ENCODE measurements around the gene OSGEP. TPM values are rescaled to one million over a fixed set of nuclear protein-coding genes. Genes with fewer than 3 reads are reported as not detected.
A peak's percentile ranks its signal among the peaks of the same experiment; 100 is the strongest.

Gene OSGEP
- total RNA-seq, 1 donor from 2014 or later = 60.9 TPM

DNA sequence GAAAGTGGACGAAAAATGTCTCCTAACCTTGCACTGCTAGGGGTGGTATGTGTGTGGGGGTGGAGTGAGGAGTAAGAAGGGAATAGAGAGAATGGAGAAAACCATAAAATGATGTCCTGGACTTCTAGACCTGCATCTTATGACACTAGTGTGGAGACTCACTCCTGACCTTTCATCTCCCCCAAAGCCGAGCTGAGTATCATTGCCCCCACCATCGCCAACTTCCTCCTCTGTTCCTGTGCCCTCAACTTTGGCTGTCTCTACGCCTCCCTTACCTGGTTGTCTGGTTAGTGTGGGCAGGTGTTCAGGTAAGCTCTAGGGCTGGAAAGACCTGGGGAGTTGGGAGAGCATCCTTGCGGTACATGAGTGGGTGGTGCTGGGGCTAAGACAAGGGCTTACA lies 14.1 kb downstream of the OSGEP start:
- H3K36me3 ChIP-seq = no peaks in the 10 kb centered on the region
- intact Hi-C loops (cut with DNase I) = no loop called here

GRCh38 chr14:20438664-20439063 lies 15.9 kb downstream of the OSGEP start:
- DNase-seq (ENCODE audit: extremely low spot score in 2 of 2) = no peak
- peaks cover 17% of the 10 kb centered on the region for H3K4me1 ChIP-seq
- H3K9me3 ChIP-seq = no peaks in the 10 kb centered on the region
- H3K27ac ChIP-seq = no peak overlapping the region
- H3K4me3 ChIP-seq = no peak overlapping the region
- TF ChIP-seq POLR2A (IDR thresholded peaks at IDR 0.05) (no peak), POLR2AphosphoS5 (IDR thresholded peaks at IDR 0.05; ENCODE audit: insufficient read depth in 1 of 2, low read depth in 1 of 2) (no peak), CTCF (IDR thresholded peaks at IDR 0.05) (no peak)
- no peaks in the 10 kb centered on the region for H3K27me3 ChIP-seq
- intact Hi-C loops (cut with DNase I) = no loop called here
- no peaks in the 10 kb centered on the region for H3K36me3 ChIP-seq

More for the DNA sequence above, 14.1 kb downstream of the OSGEP start:
- no peaks in the 10 kb centered on the region for H3K27me3 ChIP-seq
- H3K4me1 ChIP-seq = peaks cover 2% of the 10 kb centered on the region
- DNase-seq (ENCODE audit: extremely low spot score in 2 of 2) = no peak
- H3K9me3 ChIP-seq = no peaks in the 10 kb centered on the region
- H3K27ac ChIP-seq = no peak overlapping the region
- no peak for TF ChIP-seq POLR2AphosphoS5 (IDR thresholded peaks at IDR 0.05; ENCODE audit: insufficient read depth in 1 of 2, low read depth in 1 of 2)
- no peak for TF ChIP-seq POLR2A (IDR thresholded peaks at IDR 0.05)
- TF ChIP-seq CTCF (IDR thresholded peaks at IDR 0.05) = no peak
- H3K4me3 ChIP-seq = no peak overlapping the region

DNA sequence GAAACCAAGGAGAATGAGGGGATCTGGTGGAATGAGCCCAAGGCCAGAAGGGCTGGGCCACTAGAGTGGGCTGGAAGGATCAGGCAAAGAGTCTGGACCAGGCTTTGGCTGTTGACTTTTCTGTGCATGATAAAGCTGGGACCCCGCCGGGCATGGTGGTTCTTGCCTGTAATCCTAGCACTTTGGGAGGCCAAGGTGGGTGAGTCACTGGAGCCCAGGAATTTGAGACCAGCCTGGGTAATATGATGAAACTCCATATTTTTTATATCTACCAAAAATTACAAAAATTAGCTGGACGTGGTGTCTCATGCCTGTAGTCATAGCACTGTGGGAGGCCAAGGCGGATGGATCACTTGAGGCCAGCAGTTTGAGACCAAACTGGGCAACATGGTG lies 18.3 kb downstream of the OSGEP start:
- peaks cover 17% of the 10 kb centered on the region for H3K4me1 ChIP-seq
- no peak overlapping the region for H3K4me3 ChIP-seq
- no peaks in the 10 kb centered on the region for H3K9me3 ChIP-seq
- H3K27ac ChIP-seq = no peak overlapping the region
- intact Hi-C loops (cut with DNase I) = no loop called here
- no peaks in the 10 kb centered on the region for H3K27me3 ChIP-seq
- TF ChIP-seq CTCF (IDR thresholded peaks at IDR 0.05) = no peak
- H3K36me3 ChIP-seq = no peaks in the 10 kb centered on the region
- no peak for DNase-seq (ENCODE audit: extremely low spot score in 2 of 2)

DNA sequence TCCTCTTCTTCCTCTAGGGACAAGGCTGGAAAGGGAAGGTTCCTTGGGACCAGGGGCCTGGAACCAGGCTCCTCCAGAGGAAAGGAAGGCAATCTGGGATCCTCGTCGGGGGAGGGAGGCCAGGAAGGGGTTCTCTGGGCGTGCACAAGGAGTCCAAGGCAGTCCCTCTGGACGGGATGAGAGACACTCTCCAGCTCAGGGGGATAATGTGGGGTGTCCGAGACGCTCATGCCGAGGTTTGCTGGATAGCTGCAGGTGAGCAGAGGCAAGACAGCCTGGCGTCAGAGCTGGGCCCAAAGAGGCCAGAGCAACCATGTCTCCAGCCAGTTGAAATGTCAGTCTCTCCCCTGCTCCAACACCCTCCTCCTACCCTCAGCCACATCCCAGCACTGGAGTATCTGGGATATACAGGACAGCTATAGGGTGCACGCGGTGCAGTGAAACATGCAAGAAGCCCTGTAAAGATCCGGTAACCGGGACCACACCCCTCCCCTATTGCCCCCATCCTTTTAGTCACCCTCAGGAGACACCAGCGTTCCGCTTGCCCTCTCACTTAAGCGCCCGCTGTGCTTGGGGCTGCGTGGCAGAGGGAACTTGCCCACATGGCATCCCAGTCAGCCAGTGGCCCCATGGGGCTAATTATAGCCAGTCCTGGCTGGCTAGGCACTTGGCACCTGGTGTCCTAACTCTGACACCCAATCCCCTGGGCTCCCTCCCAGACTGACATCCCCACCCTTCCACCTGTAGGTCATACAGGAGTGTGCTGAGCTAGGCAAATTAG lies 18.8 kb downstream of the OSGEP start, which contains the start of gene KLHL33:
KLHL33 (minus strand) TSS at position 585 of the 781 bp plus-strand sequence; CDS start at position 230, 355 bp downstream.
- Histone ChIP-seq H3K4me1 (peaks cover 17% of the 10 kb centered on the region), H3K36me3 (no peaks in the 10 kb centered on the region), H3K27ac (peak within 1 kb of the TSS; percentile 79), H3K27me3 (no peaks in the 10 kb centered on the region), H3K4me3 (peak within 1 kb of the TSS; percentile 40 to 43), H3K9me3 (no peaks in the 10 kb centered on the region)
- intact Hi-C loops (cut with DNase I) = no loop called here
- TF ChIP-seq CTCF (IDR thresholded peaks at IDR 0.05) (no peak), POLR2A (IDR thresholded peaks at IDR 0.05) (no peak), POLR2AphosphoS5 (IDR thresholded peaks at IDR 0.05; ENCODE audit: insufficient read depth in 1 of 2, low read depth in 1 of 2) (no peak)
- no peak for DNase-seq (ENCODE audit: extremely low spot score in 2 of 2)
